Stimulated activated CD4-positive, alpha-beta T cell treated with anti-CD3 and anti-CD28 coated beads, TNF-alpha, amount 100 ng/mL, for 4 hours (primary cell): ENCODE data around the gene ACACA.

Source experiments
- DNase-seq, 3 experiments: peaks; one replicate each; pipeline ENCODE4 v3.0.0-alpha.2; 2020; ENCODE audit warnings: low read depth in 3 of 3

Gene ACACA

DNA sequence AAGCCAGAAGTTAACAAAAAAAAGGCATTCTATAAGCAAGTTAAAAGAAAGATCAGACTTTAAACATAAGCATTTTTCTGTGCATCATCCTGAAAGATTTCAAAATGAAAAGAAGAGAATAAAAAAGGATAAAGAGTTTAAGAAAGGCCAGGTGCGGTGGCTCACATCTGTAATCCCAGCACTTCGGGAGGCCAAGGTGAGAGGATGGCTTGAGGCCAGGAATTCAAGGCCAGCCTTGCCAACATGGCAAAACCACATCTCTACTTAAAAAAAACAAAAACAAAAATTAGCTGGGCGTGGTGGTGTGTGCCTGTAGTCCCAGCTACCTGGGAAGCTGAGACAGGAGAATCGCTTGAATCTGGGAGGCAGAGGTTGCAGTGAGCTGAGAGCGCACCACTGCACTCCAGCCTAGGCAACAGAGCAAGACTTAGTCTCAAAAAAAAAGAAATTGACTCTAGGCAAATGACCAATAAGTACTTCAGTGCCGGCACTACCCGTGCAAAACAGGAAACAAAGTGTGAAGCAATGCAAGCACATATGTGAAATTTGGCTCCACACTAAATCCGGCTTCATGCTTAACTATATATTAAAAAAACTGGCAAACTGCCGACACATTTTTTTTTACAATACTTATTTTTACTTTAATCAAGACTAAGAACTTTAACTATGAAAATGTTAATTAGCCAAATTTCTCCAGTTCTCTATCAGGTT, 114.1 kb downstream of the ACACA start:
- no peak for DNase-seq

GRCh38 chr17:37291351-37291750, 115.3 kb downstream of the ACACA start:
- no peak for DNase-seq

- DNase-seq: no peak
These were observed 120.2 kb downstream of the ACACA start for GRCh38 chr17:37286430-37286829.

- no peak for DNase-seq
These were observed 122.4 kb downstream of the ACACA start for GRCh38 chr17:37284191-37284590.

- no peak for DNase-seq
These were observed 123.1 kb downstream of the ACACA start for GRCh38 chr17:37283414-37283961.

DNA sequence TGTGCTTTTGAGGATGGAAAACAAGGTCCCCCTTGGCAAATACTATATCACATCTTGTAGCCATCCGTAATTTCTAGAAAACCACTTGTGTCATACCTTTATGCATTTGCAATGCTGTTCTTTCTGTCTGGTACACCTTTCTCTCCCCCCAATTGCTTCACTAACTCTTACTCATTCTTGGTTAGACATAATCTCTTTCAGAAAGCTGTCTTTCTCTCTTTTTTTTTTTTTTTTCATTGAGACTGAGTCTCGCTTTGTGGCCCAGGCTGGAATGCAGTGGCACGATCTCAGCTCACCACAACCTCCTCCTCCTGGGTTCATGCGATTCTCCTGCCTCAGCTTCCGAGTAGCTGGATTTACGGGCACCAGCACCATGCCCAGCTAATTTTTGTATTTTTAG, 125.8 kb downstream of the ACACA start:
- no peak for DNase-seq

- no peak for DNase-seq
These were observed 128.3 kb downstream of the ACACA start for GRCh38 chr17:37278247-37278894.

DNA sequence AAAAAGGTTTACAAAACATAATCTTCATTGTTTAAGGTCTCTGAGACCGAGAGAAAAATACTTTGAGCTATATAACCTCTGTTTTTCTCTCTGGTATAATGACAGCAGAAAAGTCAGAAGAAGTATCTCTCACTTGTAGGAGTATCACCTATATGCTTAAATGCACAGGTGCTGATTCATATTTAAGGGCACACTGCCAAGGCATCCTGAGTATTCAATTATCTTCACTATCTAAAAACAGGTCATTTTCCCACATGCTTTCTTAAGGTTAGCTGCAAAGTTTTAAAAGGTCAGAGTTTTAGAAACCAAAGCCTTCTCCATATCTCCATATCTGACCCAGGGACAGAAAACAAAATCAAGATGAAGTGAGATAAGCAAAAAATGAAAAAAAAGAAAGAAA, 130.2 kb downstream of the ACACA start:
- no peak for DNase-seq

DNA sequence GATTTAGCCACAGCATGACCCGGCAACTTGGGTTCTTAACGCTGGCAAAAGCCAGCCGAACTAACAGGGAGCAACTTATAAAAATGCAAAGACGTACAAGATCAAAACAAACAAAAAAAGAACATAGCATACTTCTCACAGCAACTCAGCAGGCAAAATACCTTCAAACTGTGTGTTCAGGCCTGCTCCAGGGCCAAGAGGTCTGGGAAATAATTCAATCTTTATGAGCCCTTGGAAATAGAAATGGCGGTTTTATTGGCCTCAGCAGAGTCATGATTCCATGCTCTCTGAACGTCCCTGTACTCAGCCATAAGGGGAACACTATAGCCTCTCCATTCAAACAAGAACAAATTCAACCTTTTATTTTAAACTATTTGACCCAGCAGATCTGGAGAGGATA, 132.2 kb downstream of the ACACA start:
- DNase-seq: no peak

DNA sequence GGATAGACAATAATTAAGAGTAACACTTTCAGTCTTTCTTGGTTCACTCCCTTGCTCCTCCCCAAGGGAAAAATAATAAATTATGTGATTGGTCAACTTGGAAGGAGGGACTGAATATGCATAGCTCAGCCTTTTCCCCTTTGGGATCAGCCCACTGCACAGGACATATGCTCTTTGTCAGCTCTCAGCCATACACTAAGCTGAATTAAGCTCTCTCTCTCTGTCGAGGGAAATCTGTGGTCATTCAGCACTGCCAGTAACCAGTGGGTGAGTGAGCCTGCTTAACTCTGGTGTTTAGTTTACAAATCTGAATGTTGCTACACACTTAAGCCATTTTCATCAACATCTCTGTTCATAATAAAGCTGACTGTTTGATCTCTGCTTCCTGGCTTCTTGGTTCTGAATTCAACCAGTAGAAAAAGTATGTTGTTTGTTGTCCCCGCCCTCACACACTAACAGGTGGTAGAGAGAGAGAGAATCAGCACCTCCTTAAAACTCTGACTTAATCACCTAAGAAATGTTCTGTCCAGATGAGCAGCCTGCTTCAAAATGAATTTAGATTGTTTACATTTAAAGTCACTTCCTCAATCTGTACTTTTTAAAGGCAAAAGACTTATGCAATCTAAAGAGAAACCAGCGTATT, 133.1 kb downstream of the ACACA start:
- no peak for DNase-seq

- no peak for DNase-seq
These were observed 141.0 kb downstream of the ACACA start for GRCh38 chr17:37265446-37266173.

DNA sequence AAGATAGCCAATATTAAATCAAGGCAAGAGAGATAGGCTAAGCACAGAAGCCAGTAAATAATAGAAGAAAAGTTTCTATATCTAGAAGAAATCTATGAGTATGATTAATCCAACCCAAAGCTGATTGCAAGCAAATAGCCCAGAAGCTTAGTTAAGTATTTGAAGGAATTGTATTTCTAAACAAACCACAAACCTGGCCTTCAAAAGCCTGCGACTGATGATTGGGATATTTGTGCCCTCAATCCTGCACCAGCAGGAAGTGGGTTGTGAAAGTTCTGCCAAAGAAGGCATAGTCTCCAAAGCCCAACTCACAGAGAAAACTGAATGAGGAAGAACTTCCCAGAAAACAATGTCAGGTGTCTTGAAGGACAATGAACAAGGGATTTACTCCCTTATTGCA, 145.3 kb downstream of the ACACA start:
- no peak for DNase-seq

GRCh38 chr17:37259030-37259735, 147.5 kb downstream of the ACACA start:
- no peak for DNase-seq

DNA sequence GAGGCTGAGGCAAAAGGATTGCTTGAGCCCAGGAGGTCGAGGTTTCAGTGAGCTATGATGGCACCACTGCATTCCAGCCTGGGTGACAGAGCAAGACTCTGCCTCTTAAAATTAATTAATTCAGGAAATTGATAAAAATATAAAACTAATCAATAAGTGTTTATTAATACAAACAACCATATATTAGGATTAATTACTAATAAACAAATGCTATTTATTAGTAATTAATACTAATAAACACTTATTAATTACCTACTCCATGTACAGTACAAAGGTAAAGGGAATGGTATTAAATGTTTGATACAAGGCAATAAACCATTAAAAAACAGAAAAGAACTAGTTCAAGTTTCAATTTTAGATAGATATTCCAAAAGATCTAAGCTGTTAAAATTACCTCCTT, 150.0 kb downstream of the ACACA start:
- no peak for DNase-seq

DNA sequence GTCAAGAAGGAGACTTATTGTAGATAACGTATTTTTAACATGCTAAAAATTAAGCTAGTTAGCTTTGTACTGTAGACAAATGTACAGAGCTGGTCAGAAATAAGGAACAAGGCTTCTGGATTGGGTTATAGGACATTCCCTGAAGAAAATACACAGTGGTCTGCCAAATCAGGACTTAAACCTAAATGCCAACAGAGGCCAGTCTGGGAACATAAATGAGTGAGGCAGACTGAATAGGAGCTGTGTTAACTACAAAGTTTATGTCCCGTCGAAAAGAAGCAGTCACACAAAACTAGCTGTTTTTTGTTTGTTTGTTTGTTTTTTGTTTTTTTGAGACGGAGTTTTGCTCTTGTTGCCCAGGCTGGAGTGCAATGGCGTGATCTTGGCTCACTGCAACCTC, 151.2 kb downstream of the ACACA start:
- no peak for DNase-seq

- DNase-seq: no peak
These were observed 158.8 kb downstream of the ACACA start for GRCh38 chr17:37247825-37248224.

DNA sequence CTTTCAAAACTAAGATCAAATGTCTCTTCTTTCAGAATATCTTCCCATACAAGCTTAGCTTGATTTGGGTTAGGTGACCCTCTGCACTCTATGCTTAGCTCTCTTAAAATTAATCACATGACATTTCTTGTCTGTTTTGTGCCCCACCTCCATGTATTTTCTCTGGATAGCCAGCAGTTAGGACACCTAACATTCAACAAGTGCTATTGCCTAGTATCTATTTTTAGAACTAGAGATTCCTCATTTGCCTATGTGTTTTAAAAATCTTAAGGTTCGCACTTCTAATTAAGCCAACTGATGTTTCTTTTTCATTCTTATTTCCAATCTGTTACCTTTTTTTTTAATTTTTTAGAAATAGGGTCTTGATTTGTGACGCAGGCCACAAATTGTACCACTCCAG, 160.6 kb downstream of the ACACA start:
- DNase-seq: no peak

DNA sequence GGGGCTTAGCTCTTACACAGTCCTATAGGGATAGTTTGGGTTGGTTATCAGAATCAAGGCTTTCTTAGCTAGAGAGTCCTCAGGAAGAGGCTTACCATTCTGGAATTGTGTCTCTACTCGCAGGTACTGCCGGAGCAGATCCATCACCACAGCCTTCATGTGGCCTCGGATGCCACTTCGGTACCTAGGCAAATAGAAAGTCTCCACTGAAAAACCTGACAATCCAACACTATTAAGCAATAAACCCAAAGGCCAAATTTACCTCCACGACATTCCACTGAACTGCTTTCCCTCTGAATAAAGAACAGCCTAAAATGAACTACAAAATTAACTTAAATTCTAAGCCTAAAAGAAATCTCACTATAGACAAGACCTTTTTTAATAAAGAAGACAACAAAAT, 166.3 kb downstream of the ACACA start:
- DNase-seq: no peak

GRCh38 chr17:37239690-37240334, 166.8 kb downstream of the ACACA start:
- DNase-seq: no peak

- DNase-seq: no peak
These were observed 172.5 kb downstream of the ACACA start for GRCh38 chr17:37234106-37234505.

- no peak for DNase-seq
These were observed 173.6 kb downstream of the ACACA start for GRCh38 chr17:37233036-37233435.
